NCI-H146 treated with DMSO at 0.1 percent for 48 hours (cell line): ENCODE data around the gene ADCK2.
"Not testable (repeated sequence)": the region's sequence is repeated elsewhere in the genome, so short reads cannot be mapped to it uniquely, and the experiment has no call there.

ENCODE experiments used
- DNase-seq: peaks from one replicate; lab custom pipeline; 2025; ENCODE audit not compliant: unreplicated experiment; lab: John Stamatoyannopoulos, UW

The ADCK2 gene

DNA sequence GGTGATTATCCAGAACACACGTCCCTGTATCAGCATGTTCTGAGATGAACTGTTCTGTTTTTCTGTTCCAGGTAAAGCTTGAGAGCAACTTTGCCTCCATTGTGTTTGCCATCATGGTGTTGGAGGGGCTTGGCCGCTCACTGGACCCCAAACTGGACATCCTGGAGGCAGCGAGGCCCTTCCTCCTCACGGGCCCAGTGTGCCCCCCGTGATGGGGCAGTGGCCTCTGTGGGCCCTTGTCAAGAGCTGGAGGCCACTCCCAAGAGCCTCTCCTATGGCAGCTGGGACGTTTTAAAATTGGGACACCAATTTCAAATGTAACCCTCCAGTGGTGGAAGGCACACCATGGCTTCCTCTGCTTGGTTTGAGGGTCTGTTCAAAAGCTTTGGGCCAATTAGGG is 21.8 kb downstream of the ADCK2 start:
- no peak for DNase-seq

- DNase-seq: no peak
Measured at GRCh38 chr7:140695381-140695780, 22.6 kb downstream of the ADCK2 start.

DNA sequence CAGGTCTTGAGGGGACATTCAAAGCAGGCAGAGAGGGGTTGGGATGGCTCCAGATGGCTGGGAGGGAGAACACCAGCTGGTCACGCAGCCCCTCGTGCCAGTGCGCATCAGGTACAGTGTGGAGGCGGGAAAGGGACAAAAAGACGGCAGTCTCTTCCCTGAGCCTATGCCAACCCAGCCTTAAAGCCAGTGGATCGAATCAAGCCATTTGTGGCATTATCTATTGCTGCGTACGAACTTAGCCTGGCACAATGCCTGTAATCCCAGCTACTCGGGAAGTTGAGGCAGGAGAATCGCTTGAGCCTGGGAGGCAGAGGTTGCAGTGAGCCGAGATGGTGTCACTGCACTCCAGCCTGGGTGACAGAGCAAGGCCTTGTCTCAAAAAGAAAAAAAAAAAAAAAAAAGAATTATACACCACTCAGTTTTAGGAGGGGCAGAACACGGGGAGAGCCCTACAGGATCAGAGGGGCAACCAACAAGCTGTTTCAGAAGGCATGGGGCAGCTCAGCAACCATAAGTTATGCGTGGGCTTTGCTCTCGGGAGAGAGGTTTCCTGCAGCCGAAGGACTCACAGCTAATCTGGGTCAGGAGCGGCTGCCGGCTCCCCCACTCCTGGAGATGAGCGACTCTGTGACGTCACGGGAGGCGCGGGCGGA is 23.4 kb downstream of the ADCK2 start:
- DNase-seq: no peak

- DNase-seq: peak; percentile 75
Measured at GRCh38 chr7:140696680-140697446, 24.1 kb downstream of the ADCK2 start, which contains the start of gene NDUFB2. TSS of gene NDUFB2 (plus strand) at chr7:140696708. CDS start at chr7:140696745, 37 bp downstream.

- DNase-seq: no peak
Measured at GRCh38 chr7:140697447-140698143, 24.9 kb downstream of the ADCK2 start.

DNA sequence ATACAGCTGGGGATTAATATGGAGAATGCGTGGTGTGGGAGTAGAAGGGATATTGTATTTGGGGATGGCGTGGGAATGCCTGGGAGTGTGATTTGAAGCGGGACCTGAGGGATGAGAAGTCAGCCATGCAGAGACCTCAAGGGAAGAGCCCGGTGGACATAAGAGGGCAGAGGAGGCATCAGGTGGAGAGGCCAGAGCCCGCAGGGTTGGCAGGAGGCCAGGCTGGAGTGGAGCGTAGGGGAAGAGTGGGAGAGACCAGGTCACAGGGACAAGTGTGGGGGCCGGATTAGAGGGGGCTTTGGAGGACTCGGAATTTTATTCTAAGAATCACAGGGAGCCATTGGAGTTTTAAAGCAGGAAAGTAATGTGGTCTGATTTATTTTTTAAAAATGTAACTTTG is 25.7 kb downstream of the ADCK2 start:
- no peak for DNase-seq

- DNase-seq: no peak
Measured at GRCh38 chr7:140702774-140703173, 30.0 kb downstream of the ADCK2 start.

DNA sequence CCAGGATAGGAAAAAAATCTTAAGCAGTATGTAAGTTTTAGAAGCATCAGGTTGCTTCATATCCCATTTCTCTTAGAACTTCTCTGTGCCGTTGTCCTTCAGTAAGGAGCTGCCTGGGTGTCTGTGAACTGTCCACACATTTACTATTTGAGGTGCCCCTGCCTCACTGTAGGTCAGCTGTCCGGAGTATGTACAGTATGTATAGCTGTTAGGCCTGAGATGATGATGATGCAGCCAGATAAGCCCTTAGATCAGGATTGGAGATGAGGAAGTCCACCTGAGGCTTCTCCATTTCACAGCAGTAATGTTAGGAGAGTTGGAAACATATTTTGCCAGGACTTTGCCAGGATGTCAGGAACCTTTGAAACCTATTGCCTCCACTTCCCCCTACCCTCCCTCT is 31.5 kb downstream of the ADCK2 start:
- DNase-seq: no peak

DNA sequence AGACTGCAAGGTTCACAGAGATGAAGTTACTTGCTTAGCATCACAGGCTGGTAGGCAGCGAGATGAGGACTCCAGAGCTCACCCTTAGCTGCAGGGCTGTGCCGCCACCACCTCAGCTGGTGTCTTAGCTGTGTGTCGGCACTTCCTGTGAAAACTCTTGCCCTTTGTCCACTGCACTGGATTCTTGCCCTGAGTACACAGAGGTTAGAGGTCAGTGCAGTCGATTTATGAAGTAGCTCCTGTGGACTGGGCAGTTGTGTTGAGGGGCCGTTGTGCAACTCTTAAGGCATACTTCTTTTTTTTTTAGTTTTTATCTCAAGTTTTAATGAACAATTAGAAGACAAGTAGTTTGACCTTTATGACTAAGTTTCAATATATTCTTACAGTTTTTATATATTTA is 34.4 kb downstream of the ADCK2 start:
- DNase-seq: no peak

DNA sequence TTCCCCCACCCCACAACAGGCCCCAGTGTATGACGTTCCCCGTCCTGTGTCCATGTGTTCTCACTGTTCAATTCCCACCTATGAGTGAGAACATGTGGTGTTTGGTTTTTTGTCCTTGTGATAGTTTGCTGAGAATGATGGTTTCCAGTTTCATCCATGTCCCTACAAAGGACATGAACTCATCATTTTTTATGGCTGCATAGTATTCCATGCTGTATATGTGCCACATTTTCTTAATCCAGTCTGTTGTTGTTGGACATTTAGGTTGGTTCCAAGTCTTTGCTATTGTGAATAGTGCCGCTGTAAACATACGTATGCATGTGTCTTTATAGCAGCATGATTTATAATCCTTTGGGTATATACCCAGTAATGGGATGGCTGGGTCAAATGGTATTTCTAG is 36.0 kb downstream of the ADCK2 start:
- not testable (repeated sequence) for DNase-seq

- DNase-seq: not testable (repeated sequence)
Measured at GRCh38 chr7:140712392-140712791, 39.6 kb downstream of the ADCK2 start.

DNA sequence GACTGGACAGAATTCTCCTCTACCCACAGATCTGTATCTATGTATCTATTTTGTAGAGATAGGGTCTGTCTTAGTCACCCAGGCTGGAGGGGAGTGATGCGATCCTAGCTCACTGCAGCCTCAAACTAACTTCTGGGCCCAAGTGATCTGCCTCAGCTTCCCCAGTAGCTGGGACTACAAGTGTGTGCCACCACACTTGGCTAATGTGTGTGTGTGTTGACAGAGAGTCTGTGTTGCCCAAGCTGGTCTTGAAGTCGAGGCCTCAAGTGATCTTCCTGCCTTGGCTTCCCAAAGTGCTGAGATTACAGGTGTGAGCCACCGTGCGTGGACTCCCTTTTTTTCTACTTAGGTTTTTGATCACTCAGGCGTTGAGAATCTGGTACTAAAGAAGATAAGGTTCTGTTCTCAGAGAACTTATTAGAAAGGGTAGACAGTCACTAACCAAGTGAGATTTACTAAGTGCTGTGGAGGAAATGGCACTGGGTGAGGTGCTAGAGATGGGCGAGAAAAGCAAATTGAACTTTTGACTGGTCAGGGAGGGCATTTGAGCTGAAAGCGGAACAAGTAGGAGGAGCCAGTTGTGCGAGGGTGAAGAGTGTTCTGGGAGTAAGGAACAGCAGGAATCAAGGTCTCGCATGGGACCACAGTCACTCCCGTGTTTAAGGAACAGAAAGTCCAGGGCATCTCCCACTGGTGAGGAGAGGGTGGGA is 41.7 kb downstream of the ADCK2 start:
- no peak for DNase-seq

DNA sequence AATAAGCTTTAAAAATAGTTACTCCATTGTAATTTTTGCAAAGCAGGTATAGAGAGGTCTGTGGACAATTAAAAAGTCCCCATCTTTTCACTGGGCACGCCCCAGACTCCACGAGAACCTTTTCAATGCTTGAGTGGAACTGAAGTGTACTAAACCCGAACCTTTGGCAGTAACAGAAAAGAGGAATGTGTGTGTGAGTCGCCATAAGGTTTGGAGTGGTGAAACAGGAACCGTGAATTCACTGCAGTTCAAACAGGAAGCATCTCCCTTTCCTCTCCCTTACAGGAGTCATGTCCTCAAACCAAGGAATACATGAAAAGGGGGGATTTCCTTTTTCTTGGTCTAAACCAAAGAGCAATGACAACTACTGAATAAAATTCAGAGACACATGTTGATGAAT is 47.0 kb downstream of the ADCK2 start:
- no peak for DNase-seq

GRCh38 chr7:140722254-140722653 is 49.5 kb downstream of the ADCK2 start:
- no peak for DNase-seq

GRCh38 chr7:140723006-140723405 is 50.3 kb downstream of the ADCK2 start:
- DNase-seq: no peak

GRCh38 chr7:140723574-140723973 is 50.8 kb downstream of the ADCK2 start:
- DNase-seq: no peak

DNA sequence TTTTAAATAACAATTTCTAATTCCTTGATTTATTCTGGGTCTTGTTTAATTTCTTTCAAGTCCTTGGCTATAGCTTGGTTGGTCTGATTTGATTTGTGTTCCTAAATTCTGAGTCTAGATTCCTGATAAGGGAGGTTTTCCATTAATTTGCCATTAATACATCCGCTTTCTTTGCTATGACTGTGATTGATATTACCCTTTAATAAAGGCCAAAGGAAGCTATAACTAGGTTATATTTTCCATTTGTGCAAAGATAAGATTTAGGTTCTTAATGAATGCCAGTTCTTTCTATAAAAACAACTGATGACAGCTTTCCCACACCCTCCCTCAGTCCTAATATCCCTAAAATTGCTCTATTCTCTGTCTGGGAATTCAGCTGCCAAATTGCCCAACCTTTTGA is 52.0 kb downstream of the ADCK2 start:
- no peak for DNase-seq

DNA sequence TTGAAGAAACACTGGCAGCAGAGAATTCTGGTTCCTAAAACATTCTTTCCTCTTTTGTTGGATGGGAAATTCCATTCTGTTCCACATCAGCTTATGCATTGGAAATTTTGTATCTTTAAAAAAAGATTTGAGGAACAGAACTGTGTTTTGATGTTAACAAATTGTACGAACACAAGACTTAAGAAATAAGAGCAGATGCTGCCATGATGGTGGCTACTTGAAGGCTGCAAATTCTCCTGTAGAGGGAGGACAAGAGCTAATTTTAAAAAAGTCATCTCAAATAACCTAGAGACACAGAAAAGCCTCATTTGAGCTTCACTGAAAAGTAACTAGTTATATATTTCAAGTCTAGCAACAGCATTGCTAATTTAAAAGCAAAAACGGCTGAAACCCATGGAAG is 53.5 kb downstream of the ADCK2 start:
- no peak for DNase-seq

DNA sequence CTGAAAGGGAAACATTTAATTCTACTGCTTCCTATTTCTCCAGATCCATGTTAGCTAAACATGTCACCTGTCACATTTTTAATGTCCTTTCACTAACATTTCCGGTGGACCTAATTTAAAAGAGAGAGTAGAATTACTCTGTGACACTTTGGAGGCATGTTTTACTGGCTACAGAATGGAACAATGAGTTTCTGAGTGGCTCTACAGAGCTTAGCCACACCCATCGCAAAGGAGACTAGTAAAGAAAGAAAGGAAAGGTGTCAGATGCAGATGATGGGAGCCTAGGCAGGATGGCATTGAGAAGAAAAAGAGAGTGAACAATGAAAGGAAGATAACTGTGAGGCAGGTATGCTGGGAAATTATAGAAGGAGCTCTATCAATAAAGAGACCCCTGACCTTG is 59.7 kb downstream of the ADCK2 start:
- DNase-seq: no peak

DNA sequence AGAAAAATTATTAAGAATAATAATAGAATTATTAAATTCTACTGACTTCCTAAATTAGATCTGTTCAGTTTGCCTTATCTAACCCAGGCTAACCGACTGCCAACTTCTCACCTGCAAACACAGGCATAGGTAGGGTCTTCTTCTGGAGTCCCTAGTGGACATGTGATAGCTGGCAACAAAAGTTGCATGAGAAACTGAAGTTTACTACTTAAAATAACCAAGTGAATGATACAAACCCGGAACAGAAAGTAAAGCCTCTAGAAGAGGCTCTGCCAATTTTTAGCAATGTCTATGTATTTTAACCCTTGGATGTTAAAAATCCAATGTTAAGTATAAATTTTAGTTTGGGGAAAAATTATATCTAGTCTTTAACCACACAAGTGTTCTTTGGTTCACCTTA is 61.4 kb downstream of the ADCK2 start:
- no peak for DNase-seq

- DNase-seq: no peak
Measured at GRCh38 chr7:140734729-140735128, 62.0 kb downstream of the ADCK2 start.
